Stimulated activated CD4-positive, alpha-beta T cell treated with anti-CD3 and anti-CD28 coated beads, Interleukin-15, amount 100 ng/mL, for 24 hours (primary cell): ENCODE data around the gene CLIC4.
"Not testable (repeated sequence)": the region's sequence is repeated elsewhere in the genome, so short reads cannot be mapped to it uniquely, and the experiment has no call there.

Experiments
- DNase-seq: peaks from one replicate; pipeline ENCODE4 v3.0.0-alpha.2; 2020

CLIC4 gene

DNA sequence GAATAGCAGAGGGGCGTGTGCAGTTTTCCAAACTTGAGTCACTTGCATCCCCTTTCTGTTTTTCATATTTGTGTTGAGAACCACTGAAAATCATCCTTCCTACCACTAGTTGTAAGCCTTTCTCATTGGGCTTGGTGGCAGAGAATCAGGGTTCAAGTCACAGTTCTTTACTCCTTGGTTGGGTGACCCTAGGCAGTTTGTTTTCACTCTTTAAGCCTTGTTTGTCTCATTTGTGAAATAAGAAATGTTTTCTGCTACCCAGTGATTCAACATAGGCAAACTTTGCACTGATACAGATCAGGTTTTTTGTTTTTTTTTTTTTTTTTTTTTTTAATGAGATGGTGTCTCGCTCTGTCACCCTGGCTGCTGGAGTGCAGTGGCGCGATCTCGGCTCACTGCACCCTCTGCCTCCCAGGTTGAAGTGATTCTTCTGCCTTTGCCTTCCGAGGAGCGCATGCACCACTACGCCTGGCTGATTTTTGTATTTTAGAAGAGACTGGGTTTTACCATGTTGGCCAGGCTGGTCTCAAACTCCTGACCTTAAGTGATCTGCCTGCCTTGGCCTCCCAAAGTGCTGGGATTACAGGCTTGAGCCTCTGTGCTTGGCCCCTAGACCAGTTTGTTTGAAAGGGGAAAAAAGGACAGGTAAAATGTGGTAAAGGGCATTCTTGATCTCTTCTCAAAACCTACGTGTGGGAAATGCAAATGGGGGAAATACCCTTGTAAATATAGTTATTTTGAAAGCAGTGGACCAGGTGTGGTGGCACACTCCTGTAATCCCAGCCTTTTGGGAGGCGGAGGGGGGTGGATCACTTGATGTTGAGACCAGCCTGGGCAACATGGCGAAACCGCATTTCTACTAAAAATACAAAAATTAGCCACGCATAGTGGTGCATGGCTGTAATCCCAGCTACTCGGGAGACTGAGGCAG lies 3.2 kb downstream of the CLIC4 start:
- DNase-seq: no peak

DNA sequence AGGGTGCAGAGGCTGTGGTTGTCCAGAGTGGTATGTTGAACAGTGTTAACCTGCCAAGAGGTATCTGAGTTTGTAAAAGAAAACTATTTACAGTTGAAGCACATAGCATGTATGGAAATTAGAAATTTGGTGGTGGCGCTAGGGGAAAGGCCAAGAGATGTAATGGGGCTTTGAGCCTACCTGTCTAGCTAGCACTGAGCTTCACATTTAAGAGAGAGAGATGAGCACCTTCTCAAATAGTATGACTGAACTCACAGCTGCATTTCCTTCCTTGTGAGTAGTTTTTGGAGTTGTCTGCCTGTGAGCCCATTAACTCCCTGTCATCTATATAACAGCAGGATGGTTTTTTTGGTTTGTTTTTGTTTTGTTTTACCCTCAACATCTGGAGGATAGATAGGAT lies 4.0 kb downstream of the CLIC4 start:
- DNase-seq: no peak

DNA sequence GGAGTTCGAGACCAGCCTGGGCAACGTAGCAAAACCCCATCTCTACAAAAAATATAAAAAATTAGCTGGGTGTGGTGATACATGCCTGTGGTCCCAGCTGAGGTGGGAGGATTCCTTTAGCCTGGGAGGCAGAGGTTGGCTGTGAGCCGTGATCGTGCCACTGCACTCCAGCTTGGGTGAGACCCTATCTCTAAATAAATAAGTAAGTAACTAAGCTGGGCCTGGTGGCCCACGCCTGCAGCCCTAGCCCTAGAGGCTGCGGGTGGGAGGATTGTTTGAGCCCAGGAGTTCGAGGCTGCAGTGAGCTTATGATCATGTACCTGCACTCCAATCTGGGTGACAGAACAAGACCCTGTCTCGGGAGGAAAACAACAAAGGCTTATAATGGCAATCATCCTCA lies 4.6 kb downstream of the CLIC4 start:
- DNase-seq: no peak

DNA sequence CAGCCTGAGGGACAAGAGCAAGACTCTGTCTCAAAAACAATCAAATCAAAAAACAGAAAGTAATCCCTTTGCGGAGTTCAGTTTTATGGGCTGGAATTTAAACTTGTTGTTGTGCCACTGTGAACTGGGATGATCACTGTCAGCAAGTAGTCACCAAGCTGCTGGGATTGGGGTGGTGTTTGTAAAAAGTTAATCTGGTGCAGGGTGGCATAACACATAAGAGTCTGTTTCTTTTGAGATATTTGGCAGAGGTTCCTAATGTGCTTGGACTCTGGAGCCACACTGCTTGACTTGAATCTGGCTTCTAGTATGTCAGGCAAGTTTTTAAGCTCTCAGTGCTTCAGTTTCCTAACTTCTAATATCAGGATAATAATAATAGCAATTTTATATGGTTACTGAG lies 6.6 kb downstream of the CLIC4 start:
- no peak for DNase-seq

DNA sequence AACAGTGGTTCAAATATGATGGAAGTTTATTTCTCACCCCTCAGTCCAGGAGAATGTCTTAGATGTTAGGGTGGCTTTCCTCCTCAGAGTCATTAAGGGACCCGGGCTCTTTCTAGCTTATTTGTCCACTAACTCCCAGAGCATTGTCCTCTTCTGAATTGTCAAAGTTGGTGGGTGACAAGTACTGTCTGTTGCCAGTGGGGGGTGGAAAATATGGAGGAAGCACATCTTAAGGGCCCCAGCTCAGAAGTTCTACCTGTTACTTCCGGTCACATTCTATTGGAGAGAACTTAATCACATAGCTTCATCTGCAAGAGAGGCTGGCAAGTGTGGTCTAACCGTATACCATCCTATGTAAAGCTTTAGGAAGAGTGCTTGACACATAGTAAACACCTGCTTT lies 7.1 kb downstream of the CLIC4 start:
- no peak for DNase-seq

DNA sequence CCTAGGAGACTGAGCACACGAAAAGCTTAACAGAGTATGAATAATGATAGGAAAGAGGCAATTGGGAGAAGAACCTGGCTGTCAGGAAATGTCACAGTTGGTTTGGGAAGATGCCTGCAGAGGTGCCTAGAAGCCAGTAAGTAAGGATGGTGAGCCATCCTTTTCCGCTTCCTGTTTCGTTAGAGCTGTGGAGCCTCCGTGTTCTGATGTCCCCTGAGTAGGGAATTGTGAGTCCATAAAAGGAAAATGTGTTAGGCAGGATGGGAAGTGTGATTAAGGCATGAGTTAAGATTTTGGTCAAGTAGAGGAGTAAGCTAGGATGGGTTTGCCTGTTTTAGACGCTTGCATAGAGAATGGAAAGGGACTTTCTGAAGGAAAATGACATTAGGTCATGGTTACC lies 9.0 kb downstream of the CLIC4 start:
- DNase-seq: no peak

DNA sequence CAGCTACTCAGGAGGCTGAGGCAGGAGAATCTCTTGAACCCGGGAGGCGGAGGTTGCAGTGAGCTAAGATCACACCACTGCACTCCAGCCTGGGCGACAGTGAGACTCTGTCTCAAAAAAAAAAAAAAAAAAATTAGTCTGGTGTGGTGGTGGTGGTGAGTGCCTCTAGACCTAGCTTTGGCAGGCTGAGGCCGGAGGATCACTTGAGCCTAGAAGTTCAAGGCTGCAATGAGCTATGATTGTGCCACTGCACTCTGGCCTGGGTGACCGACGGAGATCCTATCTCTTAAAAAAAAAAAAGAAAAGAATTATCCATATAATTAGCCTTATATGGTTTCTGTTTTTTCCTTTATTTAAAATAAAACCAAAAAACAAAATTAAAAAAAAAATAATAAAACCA lies 10.1 kb downstream of the CLIC4 start:
- DNase-seq: not testable (repeated sequence)

DNA sequence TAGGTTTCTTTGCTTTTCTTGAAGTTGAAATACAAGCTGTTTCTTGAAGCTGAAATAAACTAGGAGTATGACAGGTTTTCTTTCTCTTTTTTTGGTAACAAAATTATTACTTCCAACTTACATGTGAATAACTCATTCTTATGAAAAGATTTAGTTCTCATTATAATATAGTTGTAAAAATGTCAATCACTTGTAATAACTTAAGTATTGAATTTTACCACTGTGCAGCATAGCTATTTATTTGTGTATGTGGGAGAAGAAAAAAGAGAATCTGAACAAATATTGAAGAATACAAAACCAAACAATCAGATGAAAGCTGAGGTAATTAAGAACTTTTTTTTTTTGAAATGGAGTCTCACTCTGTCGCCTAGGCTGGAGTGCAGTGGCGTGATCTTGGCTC lies 11.1 kb downstream of the CLIC4 start:
- DNase-seq: no peak

DNA sequence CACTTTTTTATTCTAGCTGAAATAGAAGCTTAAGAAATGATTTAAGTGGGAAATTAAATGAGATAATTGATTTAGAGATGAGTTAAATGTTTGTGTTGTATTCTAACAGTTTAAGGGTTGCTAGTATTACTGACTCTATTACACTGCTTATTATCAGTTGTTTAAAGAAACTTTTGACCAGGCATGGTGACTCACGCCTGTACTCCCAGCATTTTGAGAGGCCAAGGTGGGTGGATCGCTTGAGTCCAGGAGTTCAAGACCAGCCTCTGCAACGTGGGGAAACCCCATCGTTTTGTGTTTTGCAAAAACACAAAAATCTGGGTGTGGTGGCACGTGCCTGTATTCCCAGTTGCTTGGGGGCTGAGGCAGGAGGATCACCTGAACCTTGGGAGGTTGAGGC lies 14.2 kb downstream of the CLIC4 start:
- no peak for DNase-seq

DNA sequence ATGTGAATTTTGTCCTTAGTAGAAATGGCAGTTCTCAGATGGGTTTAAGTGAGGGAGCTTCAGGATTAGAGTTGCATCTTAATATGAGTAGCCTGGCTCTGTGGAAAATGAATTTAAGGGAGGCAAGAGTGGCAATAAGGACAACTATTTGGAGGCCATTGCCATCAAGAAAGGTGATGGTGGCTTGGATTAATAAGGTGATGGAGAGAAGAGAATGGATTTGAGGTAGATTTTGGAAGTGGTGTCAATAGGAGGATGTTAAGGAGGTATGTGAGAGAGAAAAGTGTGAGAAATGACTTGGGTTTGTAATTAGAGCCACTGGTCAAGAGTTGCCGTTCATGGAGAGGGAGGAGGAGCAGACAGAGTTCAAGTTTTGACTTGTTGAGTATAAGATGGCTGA lies 16.3 kb downstream of the CLIC4 start:
- DNase-seq: no peak

DNA sequence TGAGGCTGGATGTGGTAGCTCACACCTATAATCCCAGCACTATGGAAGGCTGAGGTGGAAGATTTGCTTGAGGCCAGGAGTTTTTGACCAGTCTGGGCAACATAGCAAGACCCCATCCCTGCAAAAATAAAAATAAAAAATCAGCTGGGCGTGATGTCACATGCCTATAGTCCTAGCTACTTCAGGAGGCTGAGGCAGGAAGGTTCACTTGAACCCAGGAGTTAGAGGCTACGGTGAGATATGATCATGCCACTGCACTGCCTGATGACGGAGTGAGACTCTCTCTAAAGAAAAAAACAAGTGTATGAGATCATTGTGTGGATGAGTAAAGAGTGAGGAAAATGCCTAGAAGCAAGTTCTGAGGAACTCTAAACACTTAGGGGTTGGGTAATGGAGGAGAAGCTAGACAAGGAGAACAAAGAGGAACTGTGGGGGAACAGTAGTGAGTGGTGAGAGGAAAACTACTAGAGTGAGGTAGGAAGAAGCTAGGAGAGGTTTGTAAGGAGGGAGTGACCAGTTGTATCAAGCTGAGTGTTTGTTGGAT lies 17.0 kb downstream of the CLIC4 start:
- DNase-seq: no peak

DNA sequence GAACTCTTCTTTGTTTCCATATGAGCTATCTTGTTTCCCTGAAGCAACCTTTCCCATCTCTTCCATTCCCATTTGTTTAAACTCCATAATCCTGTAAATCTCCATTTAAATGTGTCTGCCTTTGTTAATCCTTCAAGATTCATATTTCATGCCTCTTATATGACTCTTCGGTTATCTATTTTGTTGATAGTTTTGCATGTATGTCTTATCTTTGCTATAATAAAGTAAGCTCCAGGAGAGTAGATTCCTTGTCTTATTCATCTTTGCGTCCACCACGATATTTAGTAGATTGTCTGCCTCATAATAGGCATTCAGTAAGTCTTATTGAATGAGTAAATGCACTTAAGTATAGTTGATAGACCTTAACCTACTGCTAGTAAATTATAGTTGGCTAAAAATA lies 18.4 kb downstream of the CLIC4 start:
- DNase-seq: no peak

DNA sequence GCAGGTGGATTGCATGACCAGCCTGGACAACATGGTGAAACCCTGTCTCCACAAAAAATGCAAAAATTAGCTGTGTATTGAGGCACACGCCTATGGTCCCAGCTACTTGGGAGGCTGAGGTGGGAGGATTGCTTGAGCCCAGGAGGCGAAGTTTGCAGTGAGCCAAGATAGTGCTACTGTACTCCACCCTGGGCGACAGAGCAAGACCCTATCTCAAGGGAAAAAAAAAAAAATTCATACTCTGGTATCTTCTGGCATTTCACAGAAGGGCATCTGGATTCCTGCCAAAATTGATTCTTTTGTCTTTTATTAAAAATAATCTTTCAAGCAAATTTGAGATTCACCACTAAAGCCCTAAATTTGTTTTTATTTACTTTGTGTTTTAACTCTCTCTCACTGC lies 19.2 kb downstream of the CLIC4 start:
- DNase-seq: no peak

DNA sequence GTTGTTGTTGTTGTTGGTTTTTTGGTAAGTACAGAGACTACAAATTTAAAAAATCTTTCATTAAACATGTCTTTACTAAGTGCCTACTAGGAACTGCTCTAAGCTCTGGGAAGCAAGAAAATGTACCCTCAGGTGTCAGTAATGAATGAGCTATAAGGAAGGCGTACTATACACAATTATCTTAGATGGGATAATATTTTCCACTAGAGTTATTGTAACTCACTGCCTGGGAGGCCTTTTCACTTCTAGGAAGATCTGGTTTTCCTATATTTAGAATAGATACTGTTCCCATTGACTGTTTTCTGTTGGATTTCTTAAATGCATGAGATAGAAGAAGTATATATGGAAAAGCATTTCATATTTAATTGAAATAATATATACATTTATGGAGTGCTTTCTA lies 19.6 kb downstream of the CLIC4 start:
- no peak for DNase-seq

DNA sequence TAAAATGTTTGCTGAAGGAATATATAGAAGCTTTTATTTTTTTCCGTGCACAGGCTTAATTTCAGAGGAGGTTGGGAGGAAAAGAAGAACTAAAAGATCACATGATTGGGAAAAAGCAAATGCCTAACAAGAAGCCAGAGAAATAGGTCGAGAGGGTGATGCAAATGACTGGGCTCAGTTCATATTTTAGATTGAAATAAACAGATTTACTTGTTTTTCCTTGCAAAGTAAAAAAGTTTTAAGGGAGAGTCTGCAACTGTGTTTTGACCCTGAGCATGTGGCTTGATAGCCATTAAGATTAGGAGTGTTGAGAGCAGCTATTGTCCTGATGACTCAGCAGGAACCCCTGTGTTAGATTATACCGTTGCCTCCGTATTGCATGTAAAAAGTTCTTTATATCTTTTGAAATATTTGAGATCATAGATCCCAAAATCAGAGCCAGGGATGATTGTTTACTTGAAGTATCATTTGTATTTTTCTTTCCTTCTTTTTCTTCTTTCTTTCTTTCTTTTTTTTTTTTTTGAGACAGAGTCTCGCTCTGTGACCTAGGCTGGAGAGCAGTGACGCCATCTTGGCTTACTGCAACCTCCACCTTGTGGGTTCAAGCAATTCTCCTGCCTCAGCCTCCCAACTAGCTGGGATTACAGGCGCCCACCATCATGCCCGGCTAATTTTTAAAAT lies 20.2 kb downstream of the CLIC4 start:
- no peak for DNase-seq

DNA sequence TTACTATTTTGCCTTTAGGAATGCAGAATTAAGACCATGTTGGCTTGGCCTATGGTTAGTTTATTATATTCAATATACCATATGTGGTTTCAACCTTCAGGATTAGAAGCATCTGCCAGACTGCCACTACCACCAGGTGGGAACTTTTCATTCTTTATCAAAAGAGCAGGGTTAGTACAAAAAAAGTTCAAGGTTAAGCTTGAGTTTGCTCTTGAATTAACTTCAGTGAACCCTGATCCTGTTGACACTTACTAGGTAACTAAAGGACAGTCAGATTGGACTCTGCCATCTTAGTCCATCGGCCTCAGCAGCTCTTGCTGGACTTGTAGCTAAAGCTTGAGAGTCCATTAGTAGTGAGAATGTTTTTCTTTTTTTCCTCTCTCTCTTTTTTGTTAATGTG lies 22.1 kb downstream of the CLIC4 start:
- DNase-seq: no peak

DNA sequence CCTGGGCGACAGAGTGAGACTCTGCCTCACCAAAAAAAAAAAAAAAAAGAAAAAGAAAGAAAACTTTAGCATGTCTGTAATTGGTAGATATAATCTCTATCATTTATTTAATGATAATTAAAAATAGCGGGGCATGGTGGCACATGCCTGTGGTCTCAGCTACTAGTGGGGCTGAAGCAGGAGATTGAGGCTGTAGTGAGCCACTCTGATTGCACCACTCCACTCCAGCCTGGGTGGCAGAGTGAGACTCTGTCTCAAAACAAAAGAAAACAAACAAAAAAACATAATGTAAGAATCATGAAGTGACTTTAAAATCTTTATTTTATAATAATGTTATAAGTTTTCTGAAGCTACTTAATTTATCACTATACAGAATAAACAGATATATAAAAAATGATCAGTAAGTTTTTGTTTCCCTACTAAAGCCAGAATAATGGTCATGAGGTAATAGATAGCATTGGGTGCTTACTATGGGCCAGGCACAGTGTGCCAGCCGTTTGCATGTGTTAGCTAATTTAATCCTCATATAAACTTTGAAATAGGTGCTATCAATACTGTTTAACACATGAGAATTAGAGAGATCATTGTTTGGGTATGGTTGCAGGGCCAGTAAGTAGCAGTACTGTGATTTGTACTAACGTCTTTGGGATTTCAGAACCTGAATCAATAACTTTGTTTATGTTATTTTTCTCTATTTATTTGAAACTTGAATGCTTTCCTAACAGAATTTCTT lies 23.8 kb downstream of the CLIC4 start:
- no peak for DNase-seq

DNA sequence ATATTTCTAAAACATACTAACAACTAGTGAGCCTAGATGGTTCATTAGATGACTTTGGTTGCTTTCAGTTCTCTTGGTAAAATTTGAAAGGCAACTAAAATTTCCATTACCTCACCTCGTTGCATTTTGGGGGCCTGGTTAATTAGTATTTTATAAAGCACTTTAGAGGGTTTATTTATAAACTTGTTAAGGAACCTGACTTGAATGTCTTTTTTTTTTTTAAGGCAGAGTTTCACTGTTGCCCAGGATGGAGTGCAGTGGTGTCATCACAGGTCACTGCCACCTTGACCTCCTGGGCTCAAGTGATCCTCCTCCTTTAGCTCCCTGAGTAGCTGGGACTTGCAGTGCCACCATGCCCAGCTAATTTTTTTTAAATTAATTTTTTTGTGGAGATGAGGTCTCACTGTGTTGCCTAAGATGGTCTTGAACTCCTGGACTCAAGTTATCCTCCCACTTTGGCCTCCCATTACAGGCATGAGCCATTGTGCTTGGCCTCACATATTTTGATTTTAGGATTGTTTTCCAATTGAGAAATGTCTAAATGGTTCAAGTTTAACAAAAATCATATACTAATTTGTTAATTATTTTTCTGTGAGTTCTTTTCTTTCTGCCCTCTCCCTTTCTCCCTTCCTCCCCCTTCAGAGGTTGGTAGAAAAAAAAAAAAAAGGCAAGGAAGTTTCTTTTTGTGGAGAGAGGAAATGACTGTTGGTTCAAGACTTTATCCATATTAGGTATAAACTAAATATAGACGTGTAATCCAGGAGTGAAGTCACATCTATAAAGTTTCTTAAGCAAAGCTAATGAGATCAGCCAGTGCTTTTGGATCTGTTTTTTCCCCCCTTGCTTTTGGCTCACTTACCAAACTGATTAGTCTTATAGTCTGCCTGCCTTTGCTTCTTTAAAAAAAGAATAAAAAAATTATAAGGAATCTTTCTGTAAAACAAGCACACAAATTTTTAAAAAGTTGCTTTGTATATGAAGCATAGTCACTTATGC lies 24.7 kb downstream of the CLIC4 start:
- DNase-seq: no peak

DNA sequence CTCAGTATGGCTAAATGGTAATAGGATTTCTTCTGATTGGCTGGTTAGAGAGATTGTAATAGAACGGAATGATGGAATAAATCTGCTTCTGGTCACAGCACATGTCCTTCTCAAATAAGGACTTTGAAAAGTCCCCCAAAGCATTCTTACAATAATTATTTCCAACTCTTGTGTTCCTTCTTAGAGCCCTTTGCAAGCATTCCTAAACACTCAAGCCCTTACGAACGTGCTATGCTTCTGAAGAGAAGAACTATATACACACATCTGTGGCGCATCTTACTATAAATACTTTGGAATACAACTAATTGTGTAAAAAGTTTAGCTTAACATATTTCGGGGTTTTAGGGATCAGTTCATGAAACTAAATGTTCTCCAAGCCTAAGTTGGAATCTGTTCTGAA lies 25.6 kb downstream of the CLIC4 start:
- no peak for DNase-seq

DNA sequence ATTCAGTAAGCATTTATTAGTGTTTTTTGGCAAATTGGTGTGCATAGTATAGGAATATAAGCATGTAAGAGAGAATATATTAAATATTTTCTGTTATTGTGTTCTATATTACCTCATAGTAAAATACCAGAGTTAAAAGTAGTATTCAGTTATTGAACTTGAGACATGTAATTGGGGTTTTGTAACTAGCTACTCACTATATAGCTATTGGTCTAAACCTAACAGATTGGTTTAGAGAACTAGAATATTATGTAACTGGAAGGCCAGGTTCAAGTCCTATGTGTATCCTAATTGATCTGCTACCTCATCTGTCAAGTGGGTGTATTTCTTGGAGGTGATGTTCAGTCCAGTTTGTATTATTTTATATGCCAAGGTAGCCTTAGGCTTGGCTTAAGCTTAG lies 26.3 kb downstream of the CLIC4 start:
- DNase-seq: no peak

DNA sequence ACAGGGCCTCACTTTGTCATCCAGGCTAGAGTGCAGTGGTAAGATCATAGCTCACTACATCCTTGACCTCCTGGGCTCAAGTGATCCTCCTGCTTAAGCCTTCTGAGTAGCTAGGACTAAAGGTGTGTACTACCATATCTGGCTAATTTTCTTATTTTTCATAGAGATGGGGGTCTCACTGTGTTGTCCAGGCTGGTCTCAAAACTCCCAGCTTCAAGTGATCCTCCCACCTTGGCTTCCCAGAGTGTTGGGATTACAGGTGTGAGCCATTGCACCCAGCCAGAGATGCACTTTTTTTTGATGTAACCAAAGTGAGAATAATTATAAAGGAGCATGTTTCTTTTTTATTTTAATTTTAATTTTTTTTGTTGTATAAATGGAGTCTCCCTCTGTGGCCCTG lies 28.4 kb downstream of the CLIC4 start:
- no peak for DNase-seq

DNA sequence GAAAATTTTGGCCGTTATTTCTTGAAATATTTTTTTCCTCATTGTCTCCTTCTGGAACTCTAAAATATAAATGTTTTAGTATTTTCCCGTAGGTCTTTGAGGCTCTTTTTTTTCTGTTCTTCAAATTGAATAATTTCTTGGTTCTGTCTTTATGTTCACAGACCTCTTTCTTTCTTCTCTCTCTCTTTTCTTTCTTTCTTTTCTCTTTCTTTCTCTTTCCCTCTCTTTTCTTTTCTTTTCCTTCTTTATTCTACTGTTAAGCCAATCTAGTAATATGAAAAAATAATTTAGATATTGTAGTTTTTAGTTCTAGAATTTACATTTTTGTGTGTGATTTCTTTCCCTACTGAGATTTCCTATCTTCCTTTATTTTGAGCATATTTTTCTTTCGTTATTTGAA lies 30.1 kb downstream of the CLIC4 start:
- DNase-seq: no peak
